Measurements from ENCODE around the gene LCE2B. TPM values are rescaled to one million over a fixed set of nuclear protein-coding genes. Genes with fewer than 3 reads are reported as not detected.

Gene LCE2B
- total and polyA plus RNA-seq, 2 donors: not detected

DNA sequence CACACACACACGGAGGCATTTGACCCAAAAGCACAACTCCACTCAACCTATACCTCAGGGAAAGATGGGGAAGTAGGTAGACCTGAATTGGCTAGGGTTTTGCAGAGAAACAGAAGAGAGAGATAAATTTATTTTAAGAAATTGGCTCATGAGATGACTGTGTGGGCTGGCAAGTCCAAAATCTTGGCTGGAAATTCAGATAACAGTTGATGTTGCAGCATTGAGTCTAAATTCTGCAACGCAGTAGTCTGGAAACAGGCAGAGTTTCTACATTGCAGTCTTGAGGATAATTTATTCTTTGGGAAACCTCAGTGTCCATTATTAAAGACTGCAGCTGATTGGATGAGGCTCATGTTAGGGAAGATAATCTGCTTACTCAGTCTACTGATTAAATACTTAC is 4.3 kb upstream of the LCE2B start:
- no peak overlapping the region for H3K27ac ChIP-seq (ENCODE audit: low read depth)

GRCh38 chr1:152683846-152684245 is 2.1 kb upstream of the LCE2B start:
- Histone ChIP-seq H3K4me3 (ENCODE audit: low read depth, low read length) (no peak overlapping the region), H3K4me1 (ENCODE audit: insufficient read depth) (no peaks in the 10 kb centered on the region)

More for the DNA sequence above, 4.3 kb upstream of the LCE2B start:
- DNase-seq (ENCODE audit: extremely low spot score): no peak
- H3K36me3 ChIP-seq (ENCODE audit: insufficient read depth): no peaks in the 10 kb centered on the region
- H3K4me1 ChIP-seq (ENCODE audit: insufficient read depth): no peaks in the 10 kb centered on the region
- WGBS: 68% methylated on average over 2 of the region's 2 CpGs
- H3K4me3 ChIP-seq (ENCODE audit: low read depth, low read length): no peak overlapping the region

GRCh38 chr1:152697701-152698600 is 12.0 kb downstream of the LCE2B start, which contains the start of gene LCE2A:
LCE2A (plus strand) TSS chr1:152698345; CDS start chr1:152698902, 557 bp downstream.
- WGBS: 50% methylated on average over 4 of the region's 4 CpGs
- no peak within 1 kb of the TSS for H3K27ac ChIP-seq (ENCODE audit: low read depth)
- no peak within 1 kb of the TSS for H3K4me3 ChIP-seq (ENCODE audit: low read depth, low read length)
- no peak for DNase-seq (ENCODE audit: extremely low spot score)
- H3K4me1 ChIP-seq (ENCODE audit: insufficient read depth): no peaks in the 10 kb centered on the region
- no peaks in the 10 kb centered on the region for H3K36me3 ChIP-seq (ENCODE audit: insufficient read depth)

More at GRCh38 chr1:152683846-152684245, 2.1 kb upstream of the LCE2B start:
- no peak for DNase-seq (ENCODE audit: extremely low spot score)
- Histone ChIP-seq H3K27ac (ENCODE audit: low read depth) (no peak overlapping the region), H3K36me3 (ENCODE audit: insufficient read depth) (no peaks in the 10 kb centered on the region)

- no peak overlapping the region for H3K27ac ChIP-seq (ENCODE audit: low read depth)
- no peaks in the 10 kb centered on the region for H3K36me3 ChIP-seq (ENCODE audit: insufficient read depth)
- DNase-seq (ENCODE audit: extremely low spot score): no peak
- H3K4me1 ChIP-seq (ENCODE audit: insufficient read depth): no peaks in the 10 kb centered on the region
- 77% methylated on average over 4 of the region's 4 CpGs for WGBS
- no peak overlapping the region for H3K4me3 ChIP-seq (ENCODE audit: low read depth, low read length)
These were observed 13.8 kb downstream of the LCE2B start for GRCh38 chr1:152699746-152700145.

- Histone ChIP-seq H3K36me3 (ENCODE audit: insufficient read depth) (no peaks in the 10 kb centered on the region), H3K4me1 (ENCODE audit: insufficient read depth) (no peaks in the 10 kb centered on the region), H3K27ac (ENCODE audit: low read depth) (no peak within 1 kb of the TSS), H3K4me3 (ENCODE audit: low read depth, low read length) (no peak within 1 kb of the TSS)
- no peak for DNase-seq (ENCODE audit: extremely low spot score)
- 77% methylated on average over 2 of the region's 2 CpGs for WGBS
These were observed 21.9 kb downstream of the LCE2B start, which contains the start of gene LCE4A for GRCh38 chr1:152707860-152708259. LCE4A (plus strand) TSS chr1:152708160; CDS start chr1:152709076, 916 bp downstream.

- DNase-seq (ENCODE audit: extremely low spot score): no peak
- H3K36me3 ChIP-seq (ENCODE audit: insufficient read depth): no peaks in the 10 kb centered on the region
- no peak overlapping the region for H3K4me3 ChIP-seq (ENCODE audit: low read depth, low read length)
- no peaks in the 10 kb centered on the region for H3K4me1 ChIP-seq (ENCODE audit: insufficient read depth)
- no peak overlapping the region for H3K27ac ChIP-seq (ENCODE audit: low read depth)
These were observed 32.3 kb downstream of the LCE2B start for GRCh38 chr1:152718238-152718637.

GRCh38 chr1:152725261-152725660 is 39.3 kb downstream of the LCE2B start:
- H3K4me3 ChIP-seq (ENCODE audit: low read depth, low read length): no peak overlapping the region
- no peak for DNase-seq (ENCODE audit: extremely low spot score)
- H3K27ac ChIP-seq (ENCODE audit: low read depth): no peak overlapping the region
- H3K36me3 ChIP-seq (ENCODE audit: insufficient read depth): no peaks in the 10 kb centered on the region
- no peaks in the 10 kb centered on the region for H3K4me1 ChIP-seq (ENCODE audit: insufficient read depth)

DNA sequence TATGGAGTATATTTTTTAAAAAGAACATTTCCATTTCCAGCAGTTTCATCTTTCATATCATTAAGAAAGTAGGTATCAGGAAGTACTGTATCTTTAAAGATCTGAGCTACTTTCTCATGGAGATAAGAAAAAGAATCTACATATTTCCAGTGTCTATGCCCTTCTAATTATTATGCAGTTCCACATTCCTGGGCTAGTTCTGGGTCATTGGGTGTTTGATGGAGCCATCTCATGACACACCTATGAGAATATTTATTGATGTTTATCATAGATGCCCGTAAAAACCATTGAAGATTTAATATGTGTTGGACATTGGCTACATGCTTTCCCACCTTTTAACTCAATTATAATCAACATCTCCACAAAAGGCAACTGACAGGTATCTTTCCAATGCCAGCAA is 43.1 kb downstream of the LCE2B start:
- Histone ChIP-seq H3K36me3 (ENCODE audit: insufficient read depth) (no peaks in the 10 kb centered on the region), H3K4me3 (ENCODE audit: low read depth, low read length) (no peak overlapping the region), H3K27ac (ENCODE audit: low read depth) (no peak overlapping the region), H3K4me1 (ENCODE audit: insufficient read depth) (no peaks in the 10 kb centered on the region)
- WGBS: 71% methylated on average over 1 of the region's 1 CpG
- DNase-seq (ENCODE audit: extremely low spot score): no peak

- Histone ChIP-seq H3K36me3 (ENCODE audit: insufficient read depth) (no peaks in the 10 kb centered on the region), H3K4me1 (ENCODE audit: insufficient read depth) (no peaks in the 10 kb centered on the region), H3K4me3 (ENCODE audit: low read depth, low read length) (no peak overlapping the region), H3K27ac (ENCODE audit: low read depth) (no peak overlapping the region)
- no peak for DNase-seq (ENCODE audit: extremely low spot score)
- 19% methylated on average over 1 of the region's 1 CpG for WGBS
These were observed 49.7 kb downstream of the LCE2B start for GRCh38 chr1:152735648-152736047.

Other genes starting within 250 kb of the LCE2B start
- gene LCE5A, start 175.3 kb upstream of the LCE2B start, total RNA-seq: not detected
- gene LCE5A, start 175.3 kb upstream of the LCE2B start, polyA plus RNA-seq: not detected
- gene CRCT1, start 171.6 kb upstream of the LCE2B start, total RNA-seq: not detected
- not detected for gene CRCT1, start 171.6 kb upstream of the LCE2B start, polyA plus RNA-seq
- not detected for gene LCE3E, start 119.3 kb upstream of the LCE2B start, total RNA-seq
- not detected for gene LCE3E, start 119.3 kb upstream of the LCE2B start, polyA plus RNA-seq
- gene LCE3D, start 105.6 kb upstream of the LCE2B start, total RNA-seq: not detected
- not detected for gene LCE3D, start 105.6 kb upstream of the LCE2B start, polyA plus RNA-seq
- gene LCE3C, start 85.9 kb upstream of the LCE2B start, total RNA-seq: not detected
- gene LCE3C, start 85.9 kb upstream of the LCE2B start, polyA plus RNA-seq: not detected
- not detected for gene LCE3B, start 72.3 kb upstream of the LCE2B start, total RNA-seq
- gene LCE3B, start 72.3 kb upstream of the LCE2B start, polyA plus RNA-seq: not detected
- not detected for gene LCE3A, start 63.0 kb upstream of the LCE2B start, total RNA-seq
- gene LCE3A, start 63.0 kb upstream of the LCE2B start, polyA plus RNA-seq: not detected
- not detected for gene LCE2D, start 22.7 kb upstream of the LCE2B start, total RNA-seq
- not detected for gene LCE2D, start 22.7 kb upstream of the LCE2B start, polyA plus RNA-seq
- gene LCE2C, start 10.8 kb upstream of the LCE2B start, total RNA-seq: not detected
- not detected for gene LCE2C, start 10.8 kb upstream of the LCE2B start, polyA plus RNA-seq
- gene LCE2A, start 12.2 kb downstream of the LCE2B start, total RNA-seq: not detected
- not detected for gene LCE2A, start 12.2 kb downstream of the LCE2B start, polyA plus RNA-seq
- not detected for gene LCE4A, start 22.0 kb downstream of the LCE2B start, total RNA-seq
- gene LCE4A, start 22.0 kb downstream of the LCE2B start, polyA plus RNA-seq: not detected
- gene KPRP, start 71.9 kb downstream of the LCE2B start, total RNA-seq: not detected
- gene KPRP, start 71.9 kb downstream of the LCE2B start, polyA plus RNA-seq: not detected
- not detected for gene LCE1F, start 89.0 kb downstream of the LCE2B start, total RNA-seq
- not detected for gene LCE1F, start 89.0 kb downstream of the LCE2B start, polyA plus RNA-seq
- not detected for gene LCE1E, start 100.1 kb downstream of the LCE2B start, total RNA-seq
- gene LCE1E, start 100.1 kb downstream of the LCE2B start, polyA plus RNA-seq: 0.15 TPM
- gene LCE1D, start 110.6 kb downstream of the LCE2B start, total RNA-seq: not detected
- gene LCE1D, start 110.6 kb downstream of the LCE2B start, polyA plus RNA-seq: not detected
- not detected for gene LCE1C, start 120.5 kb downstream of the LCE2B start, total RNA-seq
- not detected for gene LCE1C, start 120.5 kb downstream of the LCE2B start, polyA plus RNA-seq
- not detected for gene LCE1B, start 125.8 kb downstream of the LCE2B start, total RNA-seq
- gene LCE1B, start 125.8 kb downstream of the LCE2B start, polyA plus RNA-seq: not detected
- gene LCE1A, start 141.3 kb downstream of the LCE2B start, total RNA-seq: not detected
- gene LCE1A, start 141.3 kb downstream of the LCE2B start, polyA plus RNA-seq: not detected
- gene LCE6A, start 156.7 kb downstream of the LCE2B start, total RNA-seq: not detected
- not detected for gene LCE6A, start 156.7 kb downstream of the LCE2B start, polyA plus RNA-seq
- not detected for gene LCE7A, start 173.9 kb downstream of the LCE2B start, total RNA-seq
- gene LCE7A, start 173.9 kb downstream of the LCE2B start, polyA plus RNA-seq: not detected
- gene SMCP, start 192.2 kb downstream of the LCE2B start, total RNA-seq: not detected
- gene SMCP, start 192.2 kb downstream of the LCE2B start, polyA plus RNA-seq: not detected
- 2.7 TPM for gene IVL, start 222.4 kb downstream of the LCE2B start, total RNA-seq
- 9.5 TPM for gene IVL, start 222.4 kb downstream of the LCE2B start, polyA plus RNA-seq

Data from urinary bladder (tissue), 4 donors.